IMR-90 (cell line): ENCODE results near the gene KLHL3. TPM values are rescaled to one million over a fixed set of nuclear protein-coding genes. Genes with fewer than 3 reads are reported as not detected.

Experiments
- ATAC-seq: fragments of 200-7000 bp; cut with Tn5 transposase; 2 replicates; pipeline ENCODE4 v1.9.1; 2020; ENCODE audit warnings: low read depth, mild to moderate bottlenecking, moderate library complexity
- BruUV-seq: library from RNA; stranded (reverse); fragments of 400-500 nt; replicated peaks from 2 replicates; lab custom pipeline; 2021; lab: Mats Ljungman, UMichigan
- CTCF ChIA-PET: fragments of 300-600 bp; formaldehyde crosslinking; extraction: SDS; loops from one replicate; lab custom pipeline; 2021; ENCODE audit warnings: antibody characterized with exemption; lab: Yijun Ruan, JAX
- POLR2A ChIA-PET: fragments of 300-600 bp; sonication (Branson Sonifier 250); formaldehyde crosslinking; loops from one replicate; lab custom pipeline; 2022; ENCODE audit warnings: antibody characterized with exemption; ENCODE audit not compliant: unreplicated experiment; lab: Charles Lee
- DNase-seq: peaks from one replicate; pipeline ENCODE4 v3.0.0; 2013
- H2AFZ ChIP-seq: replicated peaks from 2 replicates; pipeline ENCODE3; 2013; ENCODE audit warnings: low read length, mild to moderate bottlenecking; ENCODE audit not compliant: poor library complexity
- H2AK5ac ChIP-seq: 2 replicates; pipeline ENCODE4 v1.6.1; 2013; ENCODE audit warnings: low read depth, low read length, inconsistent platforms
- H2AK9ac ChIP-seq: replicated peaks from 2 replicates; pipeline ENCODE3; 2013; ENCODE audit warnings: mild to moderate bottlenecking, low read depth, low read length, moderate library complexity; ENCODE audit not compliant: poor library complexity
- H2BK120ac ChIP-seq: 2 replicates; pipeline ENCODE4 v1.6.1; 2013; ENCODE audit warnings: low read depth, low read length, inconsistent platforms
- H2BK15ac ChIP-seq: 3 replicates; pipeline ENCODE4 v1.6.1; 2013; ENCODE audit warnings: low read depth, low read length, inconsistent platforms
- H2BK20ac ChIP-seq: 2 replicates; pipeline ENCODE4 v1.6.1; 2013; ENCODE audit warnings: low read depth, mild to moderate bottlenecking, inconsistent platforms, low read length, moderate library complexity
- H2BK5ac ChIP-seq: 2 replicates; pipeline ENCODE4 v1.6.1; 2013; ENCODE audit warnings: mild to moderate bottlenecking, low read depth, low read length, inconsistent platforms; ENCODE audit not compliant: poor library complexity, severe bottlenecking
- H3K14ac ChIP-seq: replicated peaks from 2 replicates; pipeline ENCODE4 v1.6.1; 2013; ENCODE audit warnings: low read depth, low read length, inconsistent platforms
- H3K18ac ChIP-seq: 2 replicates; pipeline ENCODE4 v1.6.1; 2013; ENCODE audit warnings: low read depth, low read length, control low read depth
- H3K23ac ChIP-seq: 2 replicates; pipeline ENCODE4 v1.6.1; 2013; ENCODE audit warnings: low read depth, low read length, inconsistent platforms
- H3K27ac ChIP-seq: 2 replicates; pipeline ENCODE4 v1.5.1; 2013; ENCODE audit warnings: mild to moderate bottlenecking, control low read depth, low read length; ENCODE audit not compliant: insufficient read depth
- H3K27me3 ChIP-seq: 2 replicates; pipeline ENCODE4 v1.6.1; 2013; ENCODE audit warnings: low read length; ENCODE audit not compliant: control insufficient read depth, insufficient read depth
- H3K36me3 ChIP-seq: 2 replicates; pipeline ENCODE4 v1.6.1; 2013; ENCODE audit warnings: low read length, mixed read lengths; ENCODE audit not compliant: control insufficient read depth, insufficient read depth
- H3K4ac ChIP-seq: 2 replicates; pipeline ENCODE4 v1.6.1; 2013; ENCODE audit warnings: low read depth, low read length, inconsistent platforms
- H3K4me1 ChIP-seq: 2 replicates; pipeline ENCODE4 v1.6.1; 2013; ENCODE audit warnings: low read length, mixed read lengths; ENCODE audit not compliant: control insufficient read depth, insufficient read depth
- H3K4me2 ChIP-seq: 2 replicates; pipeline ENCODE4 v1.6.1; 2013; ENCODE audit warnings: low read depth, mild to moderate bottlenecking, control low read depth, low read length, moderate library complexity
- H3K4me3 ChIP-seq: 2 replicates; pipeline ENCODE4 v1.5.1; 2013; ENCODE audit warnings: low read depth, mild to moderate bottlenecking, control low read depth, low read length, moderate library complexity; ENCODE audit not compliant: insufficient read depth
- H3K56ac ChIP-seq: 2 replicates; pipeline ENCODE4 v1.6.1; 2013; ENCODE audit warnings: low read length, inconsistent platforms; ENCODE audit not compliant: insufficient read depth; ENCODE audit errors: extremely low read depth
- H3K79me1 ChIP-seq, 2 experiments: 2 replicates each; pipeline ENCODE4 v1.6.1; 2013; ENCODE audit warnings: low read length in 2 of 2, inconsistent platforms in 1 of 2, low read depth in 1 of 2
- H3K9ac ChIP-seq: 2 replicates; pipeline ENCODE4 v1.6.1; 2013; ENCODE audit warnings: low read depth, low read length, control low read depth
- H3K9me1 ChIP-seq: 2 replicates; pipeline ENCODE4 v1.6.1; 2013; ENCODE audit warnings: low read length, inconsistent platforms; ENCODE audit not compliant: insufficient read depth
- H3K9me3 ChIP-seq: 2 replicates; pipeline ENCODE4 v1.6.1; 2013; ENCODE audit warnings: low read length; ENCODE audit not compliant: control insufficient read depth, insufficient read depth
- H4K20me1 ChIP-seq: 2 replicates; pipeline ENCODE4 v1.6.1; 2013; ENCODE audit warnings: low read length, inconsistent platforms; ENCODE audit not compliant: insufficient read depth
- H4K5ac ChIP-seq: 2 replicates; pipeline ENCODE4 v1.6.1; 2013; ENCODE audit warnings: mild to moderate bottlenecking, low read depth, low read length, control low read depth
- H4K8ac ChIP-seq, 2 experiments: 2 replicates each; pipeline ENCODE4 v1.6.1; 2013; ENCODE audit warnings: low read depth in 2 of 2, low read length in 2 of 2, control low read depth in 1 of 2, inconsistent platforms in 1 of 2
- H4K91ac ChIP-seq: 2 replicates; pipeline ENCODE4 v1.6.1; 2013; ENCODE audit warnings: low read depth, low read length, inconsistent platforms; ENCODE audit not compliant: insufficient read depth
- BHLHE40 ChIP-seq: fragments of 150-350 bp; IDR thresholded peaks from 2 replicates; pipeline ENCODE4 v1.6.1; 2016; ENCODE audit warnings: mild to moderate bottlenecking, low read depth, low read length
- CEBPB ChIP-seq: IDR thresholded peaks from 2 replicates; pipeline ENCODE4 v1.6.1; 2012; ENCODE audit warnings: low read depth, low read length, improper control_type of control experiment
- CHD1 ChIP-seq: IDR thresholded peaks from 2 replicates; pipeline ENCODE4 v1.6.1; 2012; ENCODE audit warnings: low read depth, low read length, improper control_type of control experiment
- CTCF ChIP-seq: conservative IDR thresholded peaks from 2 replicates; pipeline ENCODE4 v1.5.1; 2012; ENCODE audit warnings: mild to moderate bottlenecking, low read depth, low read length, improper control_type of control experiment
- ELK1 ChIP-seq: fragments of 150-350 bp; IDR thresholded peaks from 2 replicates; pipeline ENCODE4 v1.6.1; 2016; ENCODE audit warnings: low read depth, mild to moderate bottlenecking, low read length, moderate library complexity, borderline replicate concordance
- FOS ChIP-seq: fragments of 150-350 bp; IDR thresholded peaks from 2 replicates; pipeline ENCODE4 v1.6.1; 2016; ENCODE audit warnings: low read depth, low read length
- MAFK ChIP-seq: IDR thresholded peaks from 2 replicates; pipeline ENCODE4 v1.6.1; 2012; ENCODE audit warnings: low read depth, low read length, improper control_type of control experiment
- MAZ ChIP-seq: IDR thresholded peaks from 2 replicates; pipeline ENCODE4 v1.6.1; 2012; ENCODE audit warnings: low read depth, mild to moderate bottlenecking, low read length, improper control_type of control experiment, moderate library complexity, borderline replicate concordance
- MXI1 ChIP-seq: IDR thresholded peaks from 2 replicates; pipeline ENCODE4 v1.6.1; 2012; ENCODE audit warnings: low read depth, mild to moderate bottlenecking, low read length, moderate library complexity, borderline replicate concordance
- NFE2L2 ChIP-seq: fragments of 150-350 bp; IDR thresholded peaks from 2 replicates; pipeline ENCODE4 v1.6.1; 2016; ENCODE audit warnings: low read depth, mild to moderate bottlenecking, low read length
- POLR2A ChIP-seq: IDR thresholded peaks from 2 replicates; pipeline ENCODE4 v1.6.1; 2012; ENCODE audit warnings: mild to moderate bottlenecking, low read depth, low read length
- RAD21 ChIP-seq: IDR thresholded peaks from 2 replicates; pipeline ENCODE4 v1.6.1; 2012; ENCODE audit warnings: low read length, improper control_type of control experiment
- RCOR1 ChIP-seq: IDR thresholded peaks from 2 replicates; pipeline ENCODE4 v1.6.1; 2012; ENCODE audit warnings: mild to moderate bottlenecking, low read length, improper control_type of control experiment; ENCODE audit not compliant: insufficient replicate concordance
- RFX5 ChIP-seq: IDR thresholded peaks from 2 replicates; pipeline ENCODE4 v1.8.0; 2012; ENCODE audit warnings: low read depth, mild to moderate bottlenecking, low read length, moderate library complexity
- SMC3 ChIP-seq: fragments of 150-350 bp; IDR thresholded peaks from 2 replicates; pipeline ENCODE4 v1.6.1; 2016; ENCODE audit warnings: low read depth, mild to moderate bottlenecking, antibody characterized with exemption, low read length, moderate library complexity
- USF2 ChIP-seq: fragments of 150-350 bp; IDR thresholded peaks from 2 replicates; pipeline ENCODE4 v1.6.1; 2017; ENCODE audit warnings: mild to moderate bottlenecking, antibody characterized with exemption, low read length, low read depth
- WGBS, 2 experiments: methylation state at CpG; one replicate each; pipeline versions ENCODE4 v1.1.5 to v1.1.7; 2013; ENCODE audit warnings: missing lambda C conversion rate in 2 of 2; ENCODE audit not compliant: insufficient read length in 1 of 2; ENCODE audit errors: extremely low coverage in 2 of 2; 5-methylcytosine and 5-hydroxymethylcytosine counted together
- dilution Hi-C: fragments of 300-500 bp; cut with HindIII; formaldehyde crosslinking; loops from one replicate; pipeline ENCODE4 v1.14.3; 2018; ENCODE audit warnings: low sequenced_read_pairs; ENCODE audit not compliant: unreplicated experiment
- in situ Hi-C: fragments of 300-500 bp; cut with MboI; formaldehyde crosslinking; loops from 3 replicates; pipeline ENCODE4 v1.14.3; 2019; ENCODE audit warnings: low sequenced_read_pairs, inconsistent platforms, mixed read lengths
- intact Hi-C: fragments of 100-400 bp; cut with micrococcal nuclease; formaldehyde crosslinking; loops from 2 replicates; pipeline ENCODE4 v1.10.0; 2022
- polyA plus RNA-seq, 3 experiments: library from polyadenylated mRNA; depleted of rRNA; stranded (reverse); fragments of >200 nt; gene quantifications; 2 replicates each; pipeline ENCODE4 v1.2.3, GENCODE V29; 2012; ENCODE audit warnings: low replicate concordance in 1 of 3
- total RNA-seq: library from RNA; depleted of rRNA; stranded (reverse); fragments of >200 nt; gene quantifications from 2 replicates; pipeline ENCODE4 v1.2.3, GENCODE V29; 2012

Gene KLHL3
- total and polyA plus RNA-seq, 2 of the 4 experiments (the other 2 are of a cell fraction) = 2.3 to 4.1 TPM

- Histone ChIP-seq H3K9ac (no peak overlapping the region), H3K56ac (no peak overlapping the region), H4K20me1 (no peaks in the 10 kb centered on the region), H3K4me2 (no peak overlapping the region), H4K5ac (no peak overlapping the region), H2BK15ac (no peak overlapping the region), H3K4ac (no peak overlapping the region), H3K27me3 (no peaks in the 10 kb centered on the region), H3K18ac (no peak overlapping the region), H3K23ac (no peak overlapping the region), H3K9me3 (no peaks in the 10 kb centered on the region), H3K79me1 (no peaks in the 10 kb centered on the region), H2BK120ac (no peak overlapping the region), H4K8ac (no peak overlapping the region), H2AK5ac (no peak overlapping the region), H3K4me1 (no peaks in the 10 kb centered on the region), H3K14ac (no peak overlapping the region), H2AK9ac (no peak overlapping the region), H2BK5ac (no peak overlapping the region), H3K27ac (no peak overlapping the region), H2BK20ac (no peak overlapping the region), H3K36me3 (no peaks in the 10 kb centered on the region), H2AFZ (no peak overlapping the region), H4K91ac (no peak overlapping the region), H3K9me1 (no peaks in the 10 kb centered on the region; the same call in 1 of the 2 replicates), H3K4me3 (no peak overlapping the region)
- intact Hi-C loops (no loop called here), in situ Hi-C loops (no loop called here), dilution Hi-C loops (no loop called here)
- TF ChIP-seq RAD21 = no peak
- TF ChIP-seq CEBPB = no peak
- TF ChIP-seq CTCF = no peak
- TF ChIP-seq MXI1 = no peak
- no peak for TF ChIP-seq MAZ
- TF ChIP-seq SMC3 = no peak
- no peak for TF ChIP-seq USF2
- no peak for TF ChIP-seq BHLHE40
- no peak for TF ChIP-seq POLR2A
- TF ChIP-seq NFE2L2 = no peak
- no peak for TF ChIP-seq RCOR1
- no peak for TF ChIP-seq CHD1
- TF ChIP-seq MAFK = no peak
- TF ChIP-seq ELK1 = no peak
- no peak for TF ChIP-seq RFX5
- TF ChIP-seq FOS = no peak
- WGBS, 2 experiments = no CpG with 5 or more reads among the region's 2 CpGs
- BruUV-seq = no TSS peak
- ATAC-seq (no peak), DNase-seq (no peak)
- ChIA-PET POLR2A (no interaction called here), CTCF (no interaction called here)
Observed at GRCh38 chr5:137689306-137689705, 46.6 kb downstream of the KLHL3 start.
